Ascending aorta (tissue), 2 donors: ENCODE measurements around the gene PROCA1. TPM values are rescaled to one million over a fixed set of nuclear protein-coding genes. Genes with fewer than 3 reads are reported as not detected.

Experiments used
- DNase-seq, 2 donors: peaks; one replicate each; pipeline ENCODE4 v3.0.0-alpha.2; 2019; ENCODE audit warnings: low spot score in 2 of 2
- H3K27ac ChIP-seq, 2 donors: fragments of 200-600 bp; sonication (generic); one replicate each; pipeline ENCODE4 v1.5.1; 2016 to 2017; ENCODE audit warnings: mild to moderate bottlenecking in 1 of 2
- H3K27me3 ChIP-seq: fragments of 200-600 bp; sonication (generic); one replicate; pipeline ENCODE4 v1.5.1; 2017
- H3K36me3 ChIP-seq, 2 donors: fragments of 200-600 bp; sonication (generic); one replicate each; pipeline ENCODE4 v1.5.1; 2016
- H3K4me1 ChIP-seq, 2 donors: fragments of 200-600 bp; sonication (generic); one replicate each; pipeline ENCODE4 v1.5.1; 2016 to 2017; ENCODE audit warnings: mild to moderate bottlenecking in 1 of 2
- H3K4me3 ChIP-seq, 2 donors: fragments of 200-600 bp; sonication (generic); one replicate each; pipeline ENCODE4 v1.5.1; 2016 to 2017; ENCODE audit warnings: mild to moderate bottlenecking in 1 of 2
- H3K9me3 ChIP-seq, 2 donors: fragments of 200-600 bp; sonication (generic); one replicate each; pipeline ENCODE4 v1.5.1; 2016
- CTCF ChIP-seq, 3 experiments: fragments of 200-600 bp in 2 of 3; fragments of 450-650 bp in 1 of 3; sonication (generic) in 2 of 3; IDR thresholded peaks; one replicate each; pipeline ENCODE4 v1.5.1; 2016 to 2019; ENCODE audit warnings: antibody characterized with exemption in 3 of 3, mild to moderate bottlenecking in 1 of 3, moderate library complexity in 1 of 3
- intact Hi-C: fragments of 100-400 bp; cut with DNase I; formaldehyde crosslinking; loops from one replicate; pipeline ENCODE4 v1.15.1; 2023
- total RNA-seq: library from RNA; depleted of rRNA; stranded (reverse); fragments of >200 nt; gene quantifications from one replicate; pipeline ENCODE4 v1.1.0, GENCODE V29; 2016

PROCA1 gene
- total RNA-seq, 1 donor from 2014 or later, result 1.6 TPM

- intact Hi-C loops, result loop anchor here (2.0 to 5.0 kb wide), 3 partner anchors 74 to 311 kb away; partner anchors contain the start of genes BLTP2, PHF12 and SLC46A1
- no peaks in the 10 kb centered on the region for H3K9me3 ChIP-seq
- no peak for TF ChIP-seq CTCF (IDR thresholded peaks at IDR 0.05)
- peak overlapping the region; percentile 82 to 85 for H3K4me3 ChIP-seq
- H3K27ac ChIP-seq, result peak overlapping the region; percentile 98
- peaks cover 25 to 46% of the 10 kb centered on the region in 2 donors for H3K36me3 ChIP-seq
- H3K27me3 ChIP-seq, result no peaks in the 10 kb centered on the region
- peaks cover 11 to 40% of the 10 kb centered on the region in 2 donors for H3K4me1 ChIP-seq
- no peak for DNase-seq
These were observed 6.8 kb upstream of the PROCA1 start for GRCh38 chr17:28718333-28719020.

- Histone ChIP-seq H3K4me1 (peaks cover 11 to 40% of the 10 kb centered on the region in 2 donors), H3K27me3 (no peaks in the 10 kb centered on the region), H3K4me3 (peak within 1 kb of the TSS; percentile 82 to 85), H3K27ac (peak within 1 kb of the TSS; percentile 98), H3K9me3 (no peaks in the 10 kb centered on the region), H3K36me3 (peaks cover 17 to 42% of the 10 kb centered on the region in 2 donors)
- peak in 2 of 3 experiments; percentile 27 to 52 for TF ChIP-seq CTCF (IDR thresholded peaks at IDR 0.05)
- peak; percentile 36 to 92 for DNase-seq
- intact Hi-C loops, result loop anchor here (2.0 to 5.0 kb wide), 3 partner anchors 73 to 310 kb away; partner anchors contain the start of genes BLTP2, PHF12 and SLC46A1
These were observed 6.1 kb upstream of the PROCA1 start, which contains the start of gene RAB34 for GRCh38 chr17:28717578-28718332. TSS of gene RAB34 (minus strand) at chr17:28717868. CDS start at chr17:28717266, 602 bp downstream.

GRCh38 chr17:28716740-28717577 lies 5.3 kb upstream of the PROCA1 start:
- H3K27me3 ChIP-seq, result no peaks in the 10 kb centered on the region
- H3K4me3 ChIP-seq, result peak overlapping the region; percentile 82 to 85
- H3K36me3 ChIP-seq, result peaks cover 11 to 34% of the 10 kb centered on the region in 2 donors
- no peaks in the 10 kb centered on the region for H3K9me3 ChIP-seq
- DNase-seq, result peak in 1 of 2 donors; percentile 73
- H3K27ac ChIP-seq, result peak overlapping the region; percentile 98
- no peak for TF ChIP-seq CTCF (IDR thresholded peaks at IDR 0.05)
- intact Hi-C loops, result loop anchor here (5.0 kb wide), 1 partner anchor 310 kb away; the partner anchor contains the start of gene SLC46A1
- peaks cover 11 to 43% of the 10 kb centered on the region in 2 donors for H3K4me1 ChIP-seq

- DNase-seq, result no peak
- Histone ChIP-seq H3K9me3 (no peaks in the 10 kb centered on the region), H3K27ac (no peak overlapping the region), H3K27me3 (no peaks in the 10 kb centered on the region), H3K4me3 (no peak overlapping the region), H3K4me1 (peaks cover 7 to 33% of the 10 kb centered on the region in 2 donors), H3K36me3 (peaks cover 11 to 27% of the 10 kb centered on the region in 2 donors)
- intact Hi-C loops, result loop anchor here (5.0 kb wide), 1 partner anchor 308 kb away; the partner anchor contains the start of gene SLC46A1
- TF ChIP-seq CTCF (IDR thresholded peaks at IDR 0.05), result no peak
These were observed 3.5 kb upstream of the PROCA1 start for GRCh38 chr17:28715217-28715616.

- intact Hi-C loops, result no loop called here
- no peaks in the 10 kb centered on the region for H3K27me3 ChIP-seq
- peaks cover 10 to 36% of the 10 kb centered on the region in 2 donors for H3K4me1 ChIP-seq
- H3K9me3 ChIP-seq, result no peaks in the 10 kb centered on the region
- H3K36me3 ChIP-seq, result peaks cover 11 to 27% of the 10 kb centered on the region in 2 donors
- H3K27ac ChIP-seq, result no peak overlapping the region
- DNase-seq, result no peak
- H3K4me3 ChIP-seq, result no peak overlapping the region
- no peak for TF ChIP-seq CTCF (IDR thresholded peaks at IDR 0.05)
These were observed 2.6 kb upstream of the PROCA1 start for GRCh38 chr17:28714281-28714680.
